Superior temporal gyrus (tissue), 1 donor: ENCODE data around the gene PDE1A.

Experiments
- DNase-seq: peaks from one replicate; pipeline ENCODE4 v3.0.0-alpha.2; 2016; ENCODE audit errors: extremely low spot score

PDE1A gene

GRCh38 chr2:182133195-182133891, 293.5 kb downstream of the PDE1A start:
- no peak for DNase-seq

GRCh38 chr2:182132605-182133004, 294.2 kb downstream of the PDE1A start:
- DNase-seq: no peak

GRCh38 chr2:182128821-182129707, 297.8 kb downstream of the PDE1A start:
- DNase-seq: no peak

- no peak for DNase-seq
Observed at GRCh38 chr2:182117196-182117595, 309.6 kb downstream of the PDE1A start.

GRCh38 chr2:182116774-182117173, 310.1 kb downstream of the PDE1A start:
- DNase-seq: no peak

- DNase-seq: no peak
Observed at GRCh38 chr2:182115258-182115657, 311.6 kb downstream of the PDE1A start.

GRCh38 chr2:182113334-182113733, 313.5 kb downstream of the PDE1A start:
- DNase-seq: no peak

- DNase-seq: no peak
Observed at GRCh38 chr2:182110347-182110746, 316.5 kb downstream of the PDE1A start.

- no peak for DNase-seq
Observed at GRCh38 chr2:182103526-182103925, 323.3 kb downstream of the PDE1A start.

GRCh38 chr2:182101263-182101662, 325.6 kb downstream of the PDE1A start:
- no peak for DNase-seq

GRCh38 chr2:182098648-182099047, 328.2 kb downstream of the PDE1A start:
- DNase-seq: no peak

- no peak for DNase-seq
Observed at GRCh38 chr2:182097571-182098164, 329.2 kb downstream of the PDE1A start.

GRCh38 chr2:182090486-182090885, 336.4 kb downstream of the PDE1A start:
- DNase-seq: no peak
